Mesenchymal stem cell (in vitro differentiated cells and primary cell): ENCODE results near the gene HMX1.

Source experiments
- DNase-seq: peaks from one replicate; pipeline ENCODE4 v3.0.0-alpha.2; 2013
- H2AFZ ChIP-seq: one replicate; pipeline ENCODE4 v1.6.1; 2013; ENCODE audit warnings: low read depth, mild to moderate bottlenecking, control low read depth, inconsistent platforms, low read length, moderate library complexity
- H2AK5ac ChIP-seq: 2 replicates; pipeline ENCODE4 v1.6.1; 2013; ENCODE audit warnings: low read length, moderate library complexity, mild to moderate bottlenecking, inconsistent platforms; ENCODE audit not compliant: severe bottlenecking
- H2BK120ac ChIP-seq: one replicate; pipeline ENCODE4 v1.6.1; 2013; ENCODE audit warnings: low read depth, mild to moderate bottlenecking, inconsistent platforms, low read length, moderate library complexity
- H2BK12ac ChIP-seq, 2 experiments: one replicate each; pipeline ENCODE4 v1.6.1; 2013; ENCODE audit warnings: inconsistent platforms in 2 of 2, low read length in 2 of 2, mild to moderate bottlenecking in 2 of 2, moderate library complexity in 2 of 2, control low read depth in 1 of 2
- H2BK15ac ChIP-seq: one replicate; pipeline ENCODE4 v1.6.1; 2013; ENCODE audit warnings: mild to moderate bottlenecking, low read depth, inconsistent platforms; ENCODE audit not compliant: poor library complexity, severe bottlenecking
- H2BK5ac ChIP-seq: 2 replicates; pipeline ENCODE4 v1.6.1; 2013; ENCODE audit warnings: low read depth, mild to moderate bottlenecking, low read length, control low read depth, inconsistent platforms; ENCODE audit not compliant: poor library complexity, severe bottlenecking
- H3K14ac ChIP-seq, 2 experiments: one replicate each; pipeline ENCODE4 v1.6.1; 2013; ENCODE audit warnings: inconsistent platforms in 2 of 2, low read length in 2 of 2, control low read depth in 1 of 2, mild to moderate bottlenecking in 1 of 2, moderate library complexity in 1 of 2
- H3K18ac ChIP-seq, 2 experiments: one replicate each; pipeline ENCODE4 v1.6.1; 2013; ENCODE audit warnings: inconsistent platforms in 2 of 2, low read length in 2 of 2, control low read depth in 1 of 2, low read depth in 1 of 2, mild to moderate bottlenecking in 1 of 2
- H3K23ac ChIP-seq, 2 experiments: one replicate each; pipeline ENCODE4 v1.6.1; 2013; ENCODE audit warnings: inconsistent platforms in 2 of 2, low read length in 2 of 2, mild to moderate bottlenecking in 2 of 2, moderate library complexity in 2 of 2, control low read depth in 1 of 2
- H3K27ac ChIP-seq: 2 replicates; pipeline ENCODE4 v1.5.1; 2013; ENCODE audit warnings: mild to moderate bottlenecking, moderate library complexity, low read length, control low read depth, inconsistent platforms; ENCODE audit not compliant: poor library complexity, severe bottlenecking
- H3K27me3 ChIP-seq, 2 experiments: 2 replicates each; pipeline versions ENCODE4 v1.6.1 to v1.7.0; 2013; ENCODE audit warnings: low read length in 2 of 2, mild to moderate bottlenecking in 2 of 2, moderate library complexity in 2 of 2, control low read depth in 1 of 2, inconsistent platforms in 1 of 2; ENCODE audit not compliant: control insufficient read depth in 1 of 2, insufficient read depth in 1 of 2
- H3K36me3 ChIP-seq, 2 experiments: 2 replicates each; pipeline versions ENCODE4 v1.6.1 to v1.7.0; 2013; ENCODE audit warnings: low read length in 2 of 2, control low read depth in 1 of 2, inconsistent platforms in 1 of 2, low read depth in 1 of 2, mild to moderate bottlenecking in 1 of 2; ENCODE audit not compliant: insufficient read depth in 2 of 2, control insufficient read depth in 1 of 2
- H3K4ac ChIP-seq, 2 experiments: one replicate each; pipeline ENCODE4 v1.6.1; 2013; ENCODE audit warnings: inconsistent platforms in 2 of 2, low read length in 2 of 2, mild to moderate bottlenecking in 2 of 2, moderate library complexity in 2 of 2, control low read depth in 1 of 2, low read depth in 1 of 2
- H3K4me1 ChIP-seq: 2 replicates; pipeline ENCODE4 v1.6.1; 2013; ENCODE audit warnings: low read depth, low read length, control low read depth; ENCODE audit not compliant: control insufficient read depth, insufficient read depth
- H3K4me2 ChIP-seq: 2 replicates; pipeline ENCODE4 v1.6.1; 2013; ENCODE audit warnings: low read length, mild to moderate bottlenecking, inconsistent platforms; ENCODE audit not compliant: poor library complexity, severe bottlenecking
- H3K4me3 ChIP-seq, 2 experiments: 2 replicates each; pipeline versions ENCODE4 v1.5.1 to v1.7.0; 2013; ENCODE audit warnings: low read length in 2 of 2, mild to moderate bottlenecking in 2 of 2, control low read depth in 1 of 2, low read depth in 1 of 2; ENCODE audit not compliant: insufficient read depth in 1 of 2
- H3K79me1 ChIP-seq: replicated peaks from 2 replicates; pipeline ENCODE4 v1.6.1; 2013; ENCODE audit warnings: mild to moderate bottlenecking, control low read depth, low read length, inconsistent platforms; ENCODE audit not compliant: poor library complexity, severe bottlenecking
- H3K9ac ChIP-seq: 2 replicates; pipeline ENCODE4 v1.7.0; 2013; ENCODE audit warnings: mild to moderate bottlenecking, low read length, moderate library complexity
- H3K9me3 ChIP-seq: 2 replicates; pipeline ENCODE4 v1.7.0; 2013; ENCODE audit warnings: mild to moderate bottlenecking, low read length; ENCODE audit not compliant: control insufficient read depth
- H4K8ac ChIP-seq: one replicate; pipeline ENCODE4 v1.6.1; 2013; ENCODE audit warnings: inconsistent platforms, mild to moderate bottlenecking, low read length, moderate library complexity
- H4K91ac ChIP-seq: one replicate; pipeline ENCODE4 v1.6.1; 2013; ENCODE audit warnings: mild to moderate bottlenecking, low read length, inconsistent platforms
- WGBS: methylation state at CpG from one replicate; pipeline ENCODE4 v1.1.7; 2013; ENCODE audit warnings: mixed read lengths; 5-methylcytosine and 5-hydroxymethylcytosine counted together

The HMX1 gene

DNA sequence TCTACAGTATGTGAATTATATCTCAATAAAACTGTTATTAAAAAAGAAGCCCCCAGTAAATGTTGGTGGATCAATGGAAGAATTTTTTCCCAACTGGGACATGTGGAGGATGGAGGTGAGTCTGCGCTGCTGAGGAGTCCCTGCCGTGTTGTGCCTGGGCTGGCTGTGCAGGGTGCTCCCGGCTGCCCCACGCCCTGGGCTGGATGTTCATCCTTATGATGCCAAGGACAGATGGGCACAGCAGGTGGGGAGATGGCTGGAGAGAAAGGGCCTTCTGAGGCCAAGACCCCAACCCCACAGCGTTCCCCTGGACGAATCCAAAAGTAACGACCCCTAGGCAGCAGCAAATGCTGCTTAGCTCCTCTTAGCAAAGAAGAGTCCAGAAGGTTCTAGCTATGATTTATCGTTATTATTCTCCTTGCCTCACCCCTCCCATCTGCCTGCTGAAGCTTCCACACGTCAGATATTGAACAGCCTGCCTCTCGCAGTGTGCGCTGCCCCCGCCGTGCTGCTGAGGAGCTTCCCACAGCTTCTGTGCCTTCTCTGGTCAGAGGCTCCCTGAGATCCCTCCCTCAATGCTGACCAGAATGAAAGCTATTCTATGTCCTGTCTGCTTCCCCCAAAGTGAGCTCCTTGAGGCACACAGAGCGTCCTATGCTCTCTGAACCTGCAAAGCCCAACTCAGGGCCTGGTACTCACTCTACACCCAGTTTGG, 26.5 kb downstream of the HMX1 start:
- H2AFZ ChIP-seq, result no peak overlapping the region
- H3K9ac ChIP-seq, result no peak overlapping the region
- no peaks in the 10 kb centered on the region for H3K4me1 ChIP-seq
- no peaks in the 10 kb centered on the region for H3K9me3 ChIP-seq
- no peak overlapping the region for H2BK5ac ChIP-seq
- H3K18ac ChIP-seq, result no peak overlapping the region
- no peak overlapping the region for H2BK15ac ChIP-seq
- H3K23ac ChIP-seq, result no peak overlapping the region
- H3K14ac ChIP-seq, result no peak overlapping the region
- no peak overlapping the region for H3K4me3 ChIP-seq
- no peak for DNase-seq
- H3K27me3 ChIP-seq, result peaks cover 0 to 37% of the 10 kb centered on the region in 2 experiments
- WGBS, result 77% methylated on average over 14 of the region's 14 CpGs
- no peak overlapping the region for H4K8ac ChIP-seq
- no peak overlapping the region for H3K4me2 ChIP-seq
- no peaks in the 10 kb centered on the region for H3K36me3 ChIP-seq
- no peak overlapping the region for H2AK5ac ChIP-seq
- no peak overlapping the region for H2BK12ac ChIP-seq
- no peak overlapping the region for H4K91ac ChIP-seq
- H2BK120ac ChIP-seq, result no peak overlapping the region
- no peak overlapping the region for H3K4ac ChIP-seq
- H3K27ac ChIP-seq, result no peak overlapping the region
- H3K79me1 ChIP-seq, result no peaks in the 10 kb centered on the region

DNA sequence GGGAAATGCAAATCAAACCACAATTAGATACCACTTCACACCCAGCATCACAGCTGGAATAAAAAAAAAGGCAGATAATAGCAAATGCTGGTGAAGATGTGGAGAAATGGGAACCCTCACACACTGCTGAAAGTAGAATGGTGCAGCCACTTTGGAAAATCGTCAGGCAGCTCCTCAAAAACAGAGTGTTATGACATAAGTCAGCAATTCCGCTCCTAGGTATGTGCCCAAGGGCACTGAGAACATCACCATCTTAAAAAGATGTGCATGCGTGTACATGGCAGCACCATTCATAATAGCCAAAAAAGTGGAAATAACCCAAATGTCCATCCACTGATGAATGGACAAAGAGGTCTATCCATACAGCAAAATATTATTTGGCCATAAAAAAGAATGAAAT, 28.0 kb downstream of the HMX1 start:
- no peak overlapping the region for H3K9ac ChIP-seq
- no peaks in the 10 kb centered on the region for H3K9me3 ChIP-seq
- no peak overlapping the region for H3K4ac ChIP-seq
- no peaks in the 10 kb centered on the region for H3K36me3 ChIP-seq
- H2BK5ac ChIP-seq, result no peak overlapping the region
- no peak overlapping the region for H3K27ac ChIP-seq
- no peak overlapping the region for H3K4me2 ChIP-seq
- H2AK5ac ChIP-seq, result no peak overlapping the region
- H3K27me3 ChIP-seq, result peaks cover 0 to 29% of the 10 kb centered on the region in 2 experiments
- no peak overlapping the region for H3K23ac ChIP-seq
- H2BK15ac ChIP-seq, result no peak overlapping the region
- H4K91ac ChIP-seq, result no peak overlapping the region
- H3K14ac ChIP-seq, result no peak overlapping the region
- H2BK120ac ChIP-seq, result no peak overlapping the region
- no peak overlapping the region for H2AFZ ChIP-seq
- no peak overlapping the region for H2BK12ac ChIP-seq
- no peak overlapping the region for H3K4me3 ChIP-seq
- DNase-seq, result no peak
- WGBS, result 54% methylated on average over 3 of the region's 3 CpGs
- no peaks in the 10 kb centered on the region for H3K4me1 ChIP-seq
- H3K18ac ChIP-seq, result no peak overlapping the region
- no peak overlapping the region for H4K8ac ChIP-seq
- no peaks in the 10 kb centered on the region for H3K79me1 ChIP-seq

DNA sequence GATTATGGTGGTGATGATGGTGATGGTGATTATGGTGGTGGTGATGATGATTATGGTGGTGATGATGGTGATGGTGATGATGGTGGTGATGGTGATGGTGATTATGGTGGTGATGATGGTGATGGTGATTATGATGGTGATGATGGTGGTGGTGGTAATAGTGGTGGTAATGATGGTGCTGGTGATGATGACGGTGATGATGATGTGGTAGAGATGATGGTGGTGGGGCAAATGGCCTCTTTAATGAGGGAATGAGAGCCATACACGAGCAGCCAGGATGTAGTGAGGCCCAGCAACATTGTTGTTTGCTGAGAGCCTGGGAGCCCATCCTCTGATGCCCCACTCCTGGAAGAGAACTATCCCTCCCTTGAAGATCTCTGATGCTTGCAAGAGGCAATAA, 29.0 kb downstream of the HMX1 start:
- Histone ChIP-seq H3K23ac (no peak overlapping the region), H3K79me1 (no peaks in the 10 kb centered on the region), H2AK5ac (no peak overlapping the region), H4K8ac (no peak overlapping the region), H2BK12ac (no peak overlapping the region), H3K14ac (no peak overlapping the region), H3K4me2 (no peak overlapping the region), H2BK120ac (no peak overlapping the region), H3K4me1 (no peaks in the 10 kb centered on the region), H4K91ac (no peak overlapping the region), H2AFZ (no peak overlapping the region), H3K36me3 (no peaks in the 10 kb centered on the region), H3K4ac (no peak overlapping the region), H3K9ac (no peak overlapping the region), H2BK15ac (no peak overlapping the region), H2BK5ac (no peak overlapping the region), H3K18ac (no peak overlapping the region), H3K9me3 (no peaks in the 10 kb centered on the region), H3K27me3 (peaks cover 0 to 22% of the 10 kb centered on the region in 2 experiments), H3K4me3 (no peak overlapping the region), H3K27ac (no peak overlapping the region)
- 10% methylated on average over 2 of the region's 2 CpGs for WGBS
- no peak for DNase-seq

DNA sequence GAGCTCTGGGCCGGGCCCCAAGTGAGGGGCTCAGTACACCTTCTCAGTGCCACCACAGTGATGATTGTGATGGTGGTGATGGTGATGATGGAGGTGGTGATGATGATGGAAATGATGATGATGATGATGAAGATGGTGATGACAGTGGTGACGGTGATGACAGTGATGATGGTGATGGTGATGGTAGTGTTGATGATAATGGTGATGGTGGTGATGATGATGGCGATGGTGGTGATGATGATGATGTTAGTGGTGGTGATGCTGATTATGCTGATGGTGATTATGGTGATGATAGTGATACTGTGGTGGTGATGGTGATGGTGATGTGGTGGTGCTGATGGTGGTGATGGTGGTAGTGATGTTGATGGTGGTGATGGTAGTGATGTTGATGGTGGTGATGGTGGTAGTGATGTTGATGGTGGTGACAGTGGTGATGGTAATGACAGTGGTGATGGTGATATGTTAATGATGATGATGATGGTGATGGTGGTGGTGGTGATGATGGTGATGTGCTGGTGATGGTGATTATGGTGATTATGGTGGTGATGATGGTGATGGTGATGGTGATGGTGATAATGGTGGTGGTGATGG, 29.9 kb downstream of the HMX1 start:
- H3K18ac ChIP-seq, result no peak overlapping the region
- DNase-seq, result no peak

More for the DNA sequence above, 29.9 kb downstream of the HMX1 start:
- Histone ChIP-seq H3K4me3 (no peak overlapping the region), H3K4ac (no peak overlapping the region), H3K4me1 (no peaks in the 10 kb centered on the region), H4K91ac (no peak overlapping the region), H3K9ac (no peak overlapping the region), H2AFZ (no peak overlapping the region), H3K27ac (no peak overlapping the region), H3K4me2 (no peak overlapping the region), H3K23ac (no peak overlapping the region), H2BK120ac (no peak overlapping the region), H3K9me3 (no peaks in the 10 kb centered on the region), H3K27me3 (peaks cover 0 to 17% of the 10 kb centered on the region in 2 experiments), H3K14ac (no peak overlapping the region), H2BK5ac (no peak overlapping the region), H2BK12ac (no peak overlapping the region), H2AK5ac (no peak overlapping the region), H3K79me1 (no peaks in the 10 kb centered on the region), H2BK15ac (no peak overlapping the region), H4K8ac (no peak overlapping the region), H3K36me3 (no peaks in the 10 kb centered on the region)
- WGBS, result 82% methylated on average over 3 of the region's 3 CpGs
